NCI-H2029 treated with DMSO at 0.1 percent for 48 hours (cell line): ENCODE data around the gene MICAL3.
"Not testable (repeated sequence)": the region's sequence is repeated elsewhere in the genome, so short reads cannot be mapped to it uniquely, and the experiment has no call there.

Source experiments
- DNase-seq: peaks from one replicate; lab custom pipeline; 2025; lab: John Stamatoyannopoulos, UW

Gene MICAL3

GRCh38 chr22:17884084-17884483 is 140.3 kb downstream of the MICAL3 start:
- DNase-seq: no peak

GRCh38 chr22:17883356-17883755 is 141.0 kb downstream of the MICAL3 start:
- no peak for DNase-seq

- DNase-seq: no peak
Measured at GRCh38 chr22:17882727-17883126, 141.6 kb downstream of the MICAL3 start.

GRCh38 chr22:17882162-17882561 is 142.2 kb downstream of the MICAL3 start:
- DNase-seq: no peak

GRCh38 chr22:17881366-17881765 is 143.0 kb downstream of the MICAL3 start:
- DNase-seq: no peak

- no peak for DNase-seq
Measured at GRCh38 chr22:17880468-17880867, 143.9 kb downstream of the MICAL3 start.

- DNase-seq: no peak
Measured at GRCh38 chr22:17880020-17880419, 144.3 kb downstream of the MICAL3 start.

GRCh38 chr22:17878941-17879340 is 145.4 kb downstream of the MICAL3 start:
- DNase-seq: no peak

GRCh38 chr22:17878186-17878694 is 146.1 kb downstream of the MICAL3 start:
- no peak for DNase-seq

GRCh38 chr22:17876878-17877855 is 147.2 kb downstream of the MICAL3 start:
- DNase-seq: not testable (repeated sequence)

- no peak for DNase-seq
Measured at GRCh38 chr22:17876306-17876831, 148.0 kb downstream of the MICAL3 start.

GRCh38 chr22:17875631-17876030 is 148.7 kb downstream of the MICAL3 start:
- DNase-seq: no peak

- no peak for DNase-seq
Measured at GRCh38 chr22:17875156-17875555, 149.2 kb downstream of the MICAL3 start.

- no peak for DNase-seq
Measured at GRCh38 chr22:17874231-17874905, 150.0 kb downstream of the MICAL3 start.

GRCh38 chr22:17873804-17874203 is 150.6 kb downstream of the MICAL3 start:
- no peak for DNase-seq

- no peak for DNase-seq
Measured at GRCh38 chr22:17873116-17873515, 151.2 kb downstream of the MICAL3 start.

- DNase-seq: no peak
Measured at GRCh38 chr22:17872471-17872870, 151.9 kb downstream of the MICAL3 start.

- DNase-seq: no peak
Measured at GRCh38 chr22:17871726-17872458, 152.5 kb downstream of the MICAL3 start.

GRCh38 chr22:17870407-17870806 is 154.0 kb downstream of the MICAL3 start:
- DNase-seq: no peak

- DNase-seq: no peak
Measured at GRCh38 chr22:17869285-17870096, 154.9 kb downstream of the MICAL3 start.

GRCh38 chr22:17868771-17869170 is 155.6 kb downstream of the MICAL3 start:
- no peak for DNase-seq
